Prostate gland (tissue), 2 donors: ENCODE measurements around the gene CYTIP.

ENCODE experiments used
- CTCF ChIP-seq, 4 experiments: fragments of 200-600 bp in 2 of 4; fragments of 450-650 bp in 2 of 4; sonication (generic) in 2 of 4; IDR thresholded peaks; 1 replicate in 3 of 4; 2 replicates in 1 of 4; pipeline ENCODE4 v1.5.1; 2016 to 2019; ENCODE audit warnings: antibody characterized with exemption in 4 of 4, mild to moderate bottlenecking in 2 of 4, moderate library complexity in 2 of 4
- POLR2A ChIP-seq: fragments of 450-650 bp; IDR thresholded peaks from one replicate; pipeline ENCODE4 v1.6.1; 2016; ENCODE audit warnings: antibody characterized with exemption, mild to moderate bottlenecking

GRCh38 chr2:157367704-157368103 lies 76.2 kb downstream of the CYTIP start:
- no peak for TF ChIP-seq CTCF (IDR thresholded peaks at IDR 0.05)
- no peak for TF ChIP-seq POLR2A
